ENCODE data around the gene SERPINE1.

GRCh38 chr7:101088069-101088425 is 38.9 kb upstream of the SERPINE1 start:
- TF ChIP-seq GATA2 (IDR thresholded peaks at IDR 0.05; ENCODE audit: low read depth, low read length), result no peak
- TF ChIP-seq GATA3 (IDR thresholded peaks at IDR 0.05; ENCODE audit: low read depth, low read length), result no peak
